Skeletal muscle satellite cell (primary cell): ENCODE measurements around the gene DPEP3.
"Not testable (repeated sequence)": the region's sequence is repeated elsewhere in the genome, so short reads cannot be mapped to it uniquely, and the experiment has no call there.

Experiments
- H3K27me3 ChIP-seq: 2 replicates; pipeline ENCODE4 v1.7.0; 2013; ENCODE audit warnings: low read length; ENCODE audit not compliant: control insufficient read depth, insufficient read depth
- H3K36me3 ChIP-seq: 2 replicates; pipeline ENCODE4 v1.7.0; 2013; ENCODE audit warnings: mild to moderate bottlenecking, control low read depth, low read length; ENCODE audit not compliant: insufficient read depth
- H3K4me1 ChIP-seq: 2 replicates; pipeline ENCODE4 v1.7.0; 2013; ENCODE audit warnings: low read length; ENCODE audit not compliant: control insufficient read depth, insufficient read depth
- H3K4me2 ChIP-seq: 2 replicates; pipeline ENCODE4 v1.7.0; 2013; ENCODE audit warnings: mild to moderate bottlenecking, low read length
- H3K4me3 ChIP-seq: 2 replicates; pipeline ENCODE4 v1.7.0; 2013; ENCODE audit warnings: low read length
- H3K9ac ChIP-seq: 2 replicates; pipeline ENCODE4 v1.7.0; 2013; ENCODE audit warnings: mild to moderate bottlenecking, low read depth, low read length, moderate library complexity
- H3K9me3 ChIP-seq: replicated peaks from 2 replicates; pipeline ENCODE4 v1.7.0; 2013; ENCODE audit warnings: mild to moderate bottlenecking, control low read depth, low read length

DPEP3 gene

DNA sequence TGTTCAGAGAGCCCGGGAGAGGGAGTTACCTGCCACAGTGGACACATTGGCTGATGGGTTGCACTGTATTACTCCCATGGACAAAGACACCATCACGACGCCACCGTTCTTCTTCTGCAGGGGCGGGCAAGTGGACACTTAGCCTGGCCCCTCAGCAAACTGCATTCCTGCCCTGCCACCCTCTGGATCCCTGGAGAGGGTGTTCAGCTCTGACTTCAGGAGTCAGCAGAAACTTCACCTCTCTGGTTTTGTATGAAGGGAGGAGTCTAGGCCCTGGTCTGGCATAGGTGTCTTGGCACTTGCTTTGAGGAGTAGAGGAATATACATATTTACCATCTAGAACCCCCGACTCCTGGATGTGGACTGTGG, 9.7 kb upstream of the DPEP3 start:
- Histone ChIP-seq H3K9ac (no peak overlapping the region), H3K36me3 (no peaks in the 10 kb centered on the region), H3K4me1 (peaks cover 12% of the 10 kb centered on the region), H3K27me3 (no peaks in the 10 kb centered on the region), H3K4me2 (no peak overlapping the region), H3K4me3 (no peak overlapping the region), H3K9me3 (no peaks in the 10 kb centered on the region)

DNA sequence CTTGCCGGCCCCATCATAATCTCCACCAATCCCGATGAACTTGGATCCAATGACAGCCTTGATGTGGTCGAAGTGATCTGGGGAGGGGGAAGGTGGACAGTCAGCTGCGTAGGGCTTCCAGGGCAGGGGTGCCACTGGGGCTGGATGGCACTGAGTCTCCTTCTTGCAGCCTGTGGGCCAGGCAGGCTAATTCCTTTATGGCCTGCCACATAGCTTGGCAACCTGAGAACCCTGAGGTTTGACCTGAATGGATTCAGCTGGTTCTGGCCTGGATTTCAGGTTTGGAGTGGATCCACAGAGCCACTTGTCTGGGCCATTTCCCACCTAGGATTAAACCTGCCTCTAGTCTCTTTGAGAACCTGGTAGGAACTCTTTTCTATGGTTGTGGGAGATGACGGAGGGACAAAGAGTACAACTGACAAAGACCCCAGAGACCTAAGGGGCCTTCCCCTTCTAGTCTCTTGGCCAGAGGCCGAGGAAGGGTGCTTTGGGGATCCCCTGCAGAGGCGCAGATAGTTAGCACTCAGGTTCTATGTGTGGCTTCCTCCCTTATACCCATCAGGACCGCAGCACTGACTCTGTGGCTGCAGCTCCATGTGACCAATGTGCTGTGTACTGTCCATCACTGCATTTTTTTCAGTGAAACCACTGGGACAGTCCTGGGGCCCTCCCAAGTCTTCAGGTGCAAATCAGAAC, 9.2 kb upstream of the DPEP3 start:
- no peaks in the 10 kb centered on the region for H3K9me3 ChIP-seq
- H3K4me2 ChIP-seq, result no peak overlapping the region
- no peaks in the 10 kb centered on the region for H3K27me3 ChIP-seq
- H3K4me3 ChIP-seq, result no peak overlapping the region
- no peak overlapping the region for H3K9ac ChIP-seq
- no peaks in the 10 kb centered on the region for H3K36me3 ChIP-seq
- peaks cover 12% of the 10 kb centered on the region for H3K4me1 ChIP-seq

DNA sequence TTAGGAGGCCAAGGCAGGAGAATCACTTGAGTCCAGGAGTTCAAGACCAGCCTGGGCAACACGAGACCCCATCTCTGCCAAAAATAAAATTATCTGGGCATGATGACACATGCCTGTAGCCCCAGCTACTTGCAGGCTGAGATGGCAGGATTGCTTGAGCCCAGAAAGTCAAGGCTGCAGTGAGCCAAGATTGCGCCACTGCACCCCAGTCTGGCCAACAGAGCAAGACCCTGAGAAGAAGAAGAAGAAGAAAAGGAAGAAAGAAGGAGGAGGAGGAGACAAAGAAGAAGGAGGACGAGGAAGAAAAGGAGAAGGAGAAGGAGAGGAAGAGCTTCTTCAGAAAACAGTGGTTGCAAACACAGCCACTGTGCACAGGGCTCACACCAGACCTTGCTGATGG, 8.4 kb upstream of the DPEP3 start:
- no peaks in the 10 kb centered on the region for H3K36me3 ChIP-seq
- H3K9me3 ChIP-seq, result no peaks in the 10 kb centered on the region
- no peak overlapping the region for H3K4me3 ChIP-seq
- no peaks in the 10 kb centered on the region for H3K27me3 ChIP-seq
- H3K4me2 ChIP-seq, result no peak overlapping the region
- peaks cover 11% of the 10 kb centered on the region for H3K4me1 ChIP-seq
- H3K9ac ChIP-seq, result no peak overlapping the region

DNA sequence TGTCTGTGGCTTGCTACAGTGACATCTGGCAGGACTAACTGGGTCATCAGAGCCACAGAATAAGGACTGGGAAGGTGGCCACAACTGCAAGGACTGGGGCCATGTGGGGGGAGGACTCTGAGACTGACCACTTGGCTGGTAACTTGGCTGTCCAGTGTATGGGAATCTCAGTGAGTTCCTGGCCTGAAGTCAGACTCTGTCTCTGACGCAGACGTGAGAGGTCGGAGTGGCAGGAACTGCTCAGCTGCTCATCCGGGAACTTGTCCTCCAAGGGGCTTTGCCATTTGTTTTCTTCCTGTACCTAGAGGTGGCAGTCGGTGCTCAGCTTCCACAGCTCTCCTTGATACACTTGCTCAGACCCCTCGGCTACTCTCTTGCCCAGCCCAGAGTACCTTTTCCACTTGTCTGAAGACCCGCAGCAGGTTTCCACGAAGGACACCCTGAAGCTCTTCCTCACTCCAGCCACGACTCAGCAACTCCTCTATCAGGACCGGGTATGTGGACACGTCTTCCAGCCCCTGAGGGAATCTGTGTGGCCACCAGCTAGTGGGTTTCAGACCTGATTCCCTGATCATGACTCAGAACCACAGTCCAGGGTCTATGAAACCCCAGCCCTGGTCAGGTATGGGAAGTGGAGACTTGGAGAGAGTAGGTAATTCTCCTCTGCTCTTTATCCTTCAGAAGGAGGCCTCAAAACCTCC, 7.3 kb upstream of the DPEP3 start:
- H3K36me3 ChIP-seq, result no peaks in the 10 kb centered on the region
- no peaks in the 10 kb centered on the region for H3K9me3 ChIP-seq
- peaks cover 3% of the 10 kb centered on the region for H3K4me1 ChIP-seq
- no peak overlapping the region for H3K4me3 ChIP-seq
- H3K27me3 ChIP-seq, result no peaks in the 10 kb centered on the region
- H3K4me2 ChIP-seq, result no peak overlapping the region
- H3K9ac ChIP-seq, result no peak overlapping the region

DNA sequence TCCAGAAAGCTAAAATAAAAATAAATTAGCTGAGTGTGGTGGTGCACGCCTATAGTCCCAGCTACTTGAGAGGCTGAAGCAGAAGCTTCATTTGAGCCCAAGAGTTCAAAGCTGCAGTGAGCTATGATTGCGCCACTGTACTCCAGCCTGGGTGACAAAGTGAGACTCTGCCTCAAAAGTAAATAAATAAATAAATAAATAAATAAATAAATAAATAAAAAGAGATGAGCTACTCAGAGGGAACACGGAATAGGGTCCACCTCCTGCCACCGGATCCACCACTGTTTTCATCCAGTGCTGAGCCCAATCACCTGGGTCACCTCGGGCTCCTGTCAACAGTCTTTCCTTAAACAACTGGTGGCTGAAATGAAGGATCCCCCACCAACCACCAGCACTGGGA, 6.7 kb upstream of the DPEP3 start:
- no peaks in the 10 kb centered on the region for H3K36me3 ChIP-seq
- H3K9ac ChIP-seq, result no peak overlapping the region
- no peaks in the 10 kb centered on the region for H3K9me3 ChIP-seq
- no peak overlapping the region for H3K4me3 ChIP-seq
- no peak overlapping the region for H3K4me2 ChIP-seq
- no peaks in the 10 kb centered on the region for H3K27me3 ChIP-seq
- peaks cover 3% of the 10 kb centered on the region for H3K4me1 ChIP-seq

DNA sequence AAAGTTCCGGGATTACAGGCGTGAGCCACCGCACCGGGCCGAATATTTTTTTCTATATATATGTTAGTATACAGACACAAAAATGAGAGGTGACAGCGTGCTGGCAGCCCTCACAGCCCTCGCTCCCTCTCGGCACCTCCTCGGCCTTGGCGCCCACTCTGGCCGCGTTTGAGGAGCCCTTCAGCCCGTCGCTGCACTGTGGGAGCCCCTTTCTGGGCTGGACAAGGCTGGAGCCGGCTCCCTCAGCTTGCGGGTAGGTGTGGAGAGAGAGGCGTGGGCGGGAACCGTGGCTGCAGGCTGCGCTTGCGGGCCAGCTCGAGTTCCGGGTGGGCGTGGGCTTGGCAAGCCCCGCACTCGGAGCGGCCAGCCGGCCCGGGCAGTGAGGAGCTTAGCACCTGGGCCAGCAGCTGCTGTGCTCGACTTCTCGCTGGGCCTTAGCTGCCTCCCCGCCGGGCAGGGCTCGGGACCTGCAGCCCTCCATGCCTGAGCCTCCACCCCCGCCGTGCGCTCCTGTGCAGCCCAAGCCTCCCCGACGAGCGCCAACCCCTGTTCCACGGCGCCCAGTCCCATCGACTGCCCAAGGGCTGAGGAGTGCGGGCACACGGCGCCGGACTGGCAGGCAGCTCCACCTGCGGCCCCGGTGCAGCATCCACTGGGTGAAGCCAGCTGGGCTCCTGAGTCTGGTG, 1.9 kb upstream of the DPEP3 start:
- Histone ChIP-seq H3K9ac (no peak overlapping the region), H3K4me3 (no peak overlapping the region), H3K9me3 (no peaks in the 10 kb centered on the region), H3K27me3 (peaks cover 12% of the 10 kb centered on the region), H3K36me3 (no peaks in the 10 kb centered on the region), H3K4me2 (no peak overlapping the region), H3K4me1 (no peaks in the 10 kb centered on the region)

DNA sequence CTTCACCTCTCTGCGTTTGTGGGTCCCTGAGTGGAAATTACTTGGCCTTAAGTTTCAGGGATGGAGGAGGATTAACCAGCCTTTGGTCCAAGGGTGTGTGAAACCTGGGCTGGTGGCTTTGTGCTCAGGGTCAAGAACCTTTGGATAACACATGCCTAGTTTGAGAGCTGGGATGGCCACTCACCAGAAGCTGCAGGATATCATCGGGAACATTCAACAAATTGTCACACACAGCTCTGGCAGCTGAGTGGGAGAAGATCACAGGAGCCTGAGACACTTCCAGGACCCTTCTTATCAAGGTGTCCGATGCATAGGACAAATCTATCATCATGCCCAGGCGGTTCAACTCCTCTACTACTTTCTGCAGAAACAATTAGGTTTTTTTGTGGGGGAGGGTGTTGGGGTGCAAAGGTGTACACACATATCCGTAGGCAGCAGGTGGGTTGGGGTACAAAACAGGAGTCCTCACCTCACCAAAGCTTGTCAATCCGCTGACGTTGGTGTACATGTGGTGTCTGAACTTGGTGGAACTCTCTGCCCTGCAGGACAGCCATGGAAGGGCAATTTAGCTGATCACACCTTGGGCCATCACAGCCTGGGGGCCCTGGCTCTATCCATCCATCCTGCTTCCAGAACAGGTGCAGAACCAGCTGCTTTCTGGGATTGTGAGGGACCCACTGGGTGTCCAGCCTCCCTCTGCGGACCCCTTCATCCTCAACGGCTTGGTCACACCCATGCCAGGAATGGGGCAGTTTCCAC, 2.7 kb downstream of the DPEP3 start:
- Histone ChIP-seq H3K4me3 (no peak overlapping the region), H3K27me3 (peaks cover 27% of the 10 kb centered on the region), H3K9ac (no peak overlapping the region), H3K9me3 (no peaks in the 10 kb centered on the region), H3K4me1 (no peaks in the 10 kb centered on the region), H3K36me3 (no peaks in the 10 kb centered on the region), H3K4me2 (no peak overlapping the region)

DNA sequence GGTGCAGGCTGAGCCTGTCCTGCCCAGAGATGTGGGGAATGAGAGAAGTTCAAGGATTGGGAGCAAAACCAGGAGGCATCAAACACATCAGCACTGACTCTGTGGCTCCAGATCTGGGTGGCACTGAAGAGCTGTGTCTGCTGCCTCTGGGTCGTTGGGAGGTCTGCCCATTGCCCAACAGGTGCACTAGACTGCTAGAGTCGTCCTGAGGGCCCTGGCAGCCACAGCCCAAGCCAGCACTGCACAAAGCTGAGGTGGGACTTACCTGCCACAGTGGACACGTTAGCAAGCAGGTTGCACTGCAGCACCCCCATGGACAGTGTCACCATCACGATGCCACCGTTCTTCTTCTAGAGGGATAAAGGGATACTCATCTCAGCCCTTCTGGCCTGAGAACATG, 3.3 kb downstream of the DPEP3 start:
- no peaks in the 10 kb centered on the region for H3K36me3 ChIP-seq
- H3K4me3 ChIP-seq, result no peak overlapping the region
- no peak overlapping the region for H3K9ac ChIP-seq
- H3K4me2 ChIP-seq, result no peak overlapping the region
- peaks cover 27% of the 10 kb centered on the region for H3K27me3 ChIP-seq
- no peaks in the 10 kb centered on the region for H3K4me1 ChIP-seq
- no peaks in the 10 kb centered on the region for H3K9me3 ChIP-seq

DNA sequence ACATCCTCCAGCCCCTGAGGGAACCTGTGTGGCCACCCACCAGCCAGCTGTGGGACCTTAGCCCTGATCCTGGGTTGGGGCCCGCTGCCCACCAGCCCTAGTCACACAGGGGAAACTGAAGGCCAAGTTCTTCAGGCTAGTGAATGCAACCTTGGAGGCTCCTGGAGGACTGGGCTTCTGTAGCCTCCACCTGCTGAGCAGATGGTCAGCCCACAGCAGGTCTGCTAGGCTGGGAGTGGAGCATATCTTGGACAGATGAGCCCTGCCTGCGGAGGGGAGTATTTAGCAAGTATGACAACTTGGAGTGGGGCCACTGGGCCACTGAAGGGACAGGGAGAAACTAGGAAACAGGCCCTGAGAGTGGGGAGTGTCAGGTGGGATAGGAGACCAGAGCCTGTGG, 4.1 kb downstream of the DPEP3 start:
- Histone ChIP-seq H3K9ac (no peak overlapping the region), H3K4me3 (no peak overlapping the region), H3K4me2 (no peak overlapping the region), H3K4me1 (no peaks in the 10 kb centered on the region), H3K36me3 (no peaks in the 10 kb centered on the region), H3K27me3 (peaks cover 27% of the 10 kb centered on the region), H3K9me3 (no peaks in the 10 kb centered on the region)

DNA sequence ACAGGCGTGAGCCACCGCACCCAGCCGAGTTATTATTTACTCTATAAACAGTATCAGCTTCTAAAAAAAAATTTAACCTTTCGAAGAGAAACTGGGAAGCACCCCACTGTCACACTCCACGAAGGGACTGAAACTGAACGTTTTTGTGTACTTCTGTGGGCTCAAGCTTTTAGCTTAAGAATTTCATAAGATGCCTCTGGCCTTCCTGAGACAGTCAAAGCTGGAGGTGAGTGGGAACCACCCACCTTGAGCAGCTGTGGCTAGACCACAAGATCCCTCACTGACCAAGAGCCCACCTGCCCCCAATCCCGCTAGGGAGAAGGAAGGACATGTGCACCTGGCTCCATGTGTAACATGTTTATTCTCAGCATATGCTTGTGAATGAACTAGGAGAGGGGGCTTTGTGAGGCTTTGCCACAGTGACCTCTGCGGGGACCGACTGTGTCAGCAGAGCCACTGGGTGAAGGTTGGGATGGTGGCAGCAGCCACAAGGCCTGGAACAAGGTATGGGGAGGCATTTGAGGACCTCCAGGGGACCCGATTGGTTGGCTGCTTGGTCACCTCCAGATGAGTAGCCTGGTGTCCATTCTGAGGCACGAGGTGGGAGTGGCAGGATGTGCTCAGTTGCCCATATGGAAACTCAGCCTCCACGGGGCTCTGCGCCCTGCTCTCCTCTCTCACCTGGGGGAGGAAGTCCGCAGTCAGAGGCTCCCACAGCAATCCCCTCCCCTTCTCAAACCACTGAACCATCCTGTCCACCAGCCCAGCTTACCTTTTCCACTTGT, 4.8 kb downstream of the DPEP3 start:
- H3K4me3 ChIP-seq, result no peak overlapping the region
- H3K4me1 ChIP-seq, result no peaks in the 10 kb centered on the region
- no peaks in the 10 kb centered on the region for H3K36me3 ChIP-seq
- H3K27me3 ChIP-seq, result peaks cover 27% of the 10 kb centered on the region
- H3K4me2 ChIP-seq, result no peak overlapping the region
- no peak overlapping the region for H3K9ac ChIP-seq
- H3K9me3 ChIP-seq, result no peaks in the 10 kb centered on the region

DNA sequence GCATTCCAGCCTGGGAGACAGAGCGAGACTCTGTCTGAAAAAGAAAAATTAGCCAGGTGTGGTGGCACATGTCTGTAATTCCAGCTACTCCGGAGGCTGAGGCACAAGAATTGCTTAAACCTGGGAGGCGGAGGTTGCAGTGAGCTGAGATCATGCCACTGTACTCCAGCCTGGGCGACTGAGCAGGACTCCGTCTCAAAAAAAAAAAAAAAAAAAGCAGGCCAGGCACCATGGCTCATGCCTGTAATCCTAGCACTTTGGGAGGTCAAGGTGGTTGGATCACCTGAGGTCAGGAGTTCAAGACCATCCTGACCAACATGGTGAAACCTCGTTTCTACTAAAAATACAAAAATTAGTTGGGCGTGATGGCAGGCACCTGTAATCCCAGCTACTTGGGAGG, 8.0 kb downstream of the DPEP3 start:
- not testable (repeated sequence) for H3K4me2 ChIP-seq, H3K4me3 ChIP-seq, H3K9ac ChIP-seq, H3K4me1 ChIP-seq, H3K9me3 ChIP-seq, H3K36me3 ChIP-seq
- peaks cover 16% of the 10 kb centered on the region for H3K27me3 ChIP-seq
